HG02763 (cell line): ENCODE measurements around the gene CDYL2.
"Not testable (repeated sequence)": the region's sequence is repeated elsewhere in the genome, so short reads cannot be mapped to it uniquely, and the experiment has no call there.

Experiments used
- ATAC-seq: cut with Tn5 transposase; IDR thresholded peaks from one replicate; pipeline ENCODE4 v1.9.1; 2021; ENCODE audit warnings: mild to moderate bottlenecking, moderate library complexity; ENCODE audit not compliant: unreplicated experiment

The CDYL2 gene

GRCh38 chr16:80812593-80812992, 8.2 kb upstream of the CDYL2 start:
- ATAC-seq: no peak

- ATAC-seq: no peak
These were observed 5.0 kb upstream of the CDYL2 start for GRCh38 chr16:80809366-80809765.

DNA sequence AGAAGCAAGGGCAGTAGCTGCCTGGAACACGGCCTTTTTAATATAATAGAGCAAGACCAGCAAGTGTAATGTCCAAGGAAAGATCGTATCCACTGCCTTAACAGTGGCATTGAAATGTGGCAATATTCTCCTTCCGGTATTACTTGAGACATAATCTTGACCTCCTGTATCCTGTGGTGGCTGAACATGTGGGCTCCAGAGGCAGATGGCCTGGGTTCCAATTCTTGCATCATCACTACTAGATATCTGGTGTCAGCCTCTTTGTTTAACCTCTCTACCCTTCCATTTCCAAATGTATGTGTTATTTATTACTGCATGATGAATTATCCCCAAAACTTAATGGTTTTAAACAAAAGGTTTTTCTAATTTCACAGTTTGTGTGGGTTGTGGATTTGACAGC, 3.5 kb upstream of the CDYL2 start:
- no peak for ATAC-seq

DNA sequence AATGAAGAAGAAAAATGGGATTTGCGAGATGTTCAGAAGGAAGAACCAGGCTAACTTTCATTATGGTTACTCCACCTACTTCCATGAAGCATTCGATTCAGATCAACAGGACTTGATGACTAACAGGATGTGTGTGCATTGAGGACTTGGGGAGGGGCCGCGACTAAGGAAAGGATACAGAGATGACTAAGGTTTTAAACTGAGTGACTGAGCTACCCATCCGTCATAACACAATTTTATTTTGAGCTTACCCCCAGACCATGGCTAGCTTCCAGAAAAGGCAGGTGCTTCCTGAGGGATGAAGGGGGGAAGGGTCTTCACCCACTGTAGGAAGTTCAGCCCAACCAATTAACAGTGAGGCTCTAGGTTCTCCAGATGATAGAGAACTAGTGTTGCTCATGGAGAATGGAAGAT, 2.5 kb upstream of the CDYL2 start:
- no peak for ATAC-seq

GRCh38 chr16:80806289-80806688, 1.9 kb upstream of the CDYL2 start:
- no peak for ATAC-seq

DNA sequence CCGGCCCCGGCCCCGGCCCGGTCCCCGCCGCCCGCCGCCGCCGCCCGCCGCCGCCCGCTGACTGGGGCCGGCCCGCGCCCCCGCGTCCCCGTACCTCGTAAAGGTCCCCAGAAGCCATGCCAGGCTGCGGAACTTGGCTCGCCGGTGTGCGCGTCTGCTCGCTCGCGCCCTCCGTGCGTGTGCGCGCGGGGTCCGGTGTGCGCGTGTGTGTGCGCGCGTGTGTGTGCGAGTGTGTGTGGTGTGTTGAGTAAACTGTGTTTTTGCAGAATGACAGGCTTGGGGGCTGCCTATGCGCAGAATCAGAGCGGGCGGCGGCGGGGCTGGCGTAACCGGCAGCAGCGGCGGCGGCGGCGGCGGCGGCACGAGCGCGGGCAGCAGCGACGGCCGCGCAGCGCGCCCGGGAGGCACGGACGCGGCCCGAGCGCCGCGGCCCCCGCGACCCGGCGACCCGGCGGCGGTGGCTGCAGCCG, 307 bp downstream of the CDYL2 start:
- peak; percentile 32 for ATAC-seq

DNA sequence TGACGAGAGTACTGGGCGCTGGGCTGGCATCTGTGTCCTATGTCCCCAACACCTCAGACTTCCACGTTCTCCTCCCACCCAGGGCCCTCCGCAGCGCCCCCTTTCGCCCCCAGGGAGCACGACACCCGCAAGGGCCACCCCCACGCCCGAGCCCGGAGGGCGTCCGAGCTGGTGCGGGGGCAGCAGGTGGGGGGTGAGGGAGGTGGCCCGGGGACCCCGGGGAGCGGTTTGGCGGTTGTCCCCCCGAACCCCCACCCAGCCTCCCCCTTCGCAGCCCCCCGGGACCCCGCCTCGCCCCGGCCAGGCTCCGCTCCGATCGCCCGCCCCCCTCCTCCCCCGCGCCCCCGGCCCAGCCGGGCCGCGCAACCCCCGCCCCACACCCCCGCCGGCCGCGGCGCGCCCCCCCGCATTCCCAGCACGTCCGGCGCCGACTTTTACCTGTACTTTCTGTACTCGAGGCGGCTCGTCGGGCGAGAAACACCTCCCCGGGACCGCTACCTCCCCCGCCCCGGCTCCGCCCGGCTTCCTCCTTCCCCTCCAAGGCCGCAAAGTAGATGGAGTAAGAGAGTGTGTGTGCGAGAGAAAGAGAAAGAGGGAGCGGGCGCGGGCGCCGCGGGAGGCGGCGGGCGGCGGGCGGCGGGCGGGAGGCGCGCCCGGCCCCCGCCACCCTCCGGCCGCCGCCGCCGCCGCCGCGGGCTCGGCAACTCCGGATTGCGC, 901 bp downstream of the CDYL2 start:
- peak; percentile 2 for ATAC-seq

DNA sequence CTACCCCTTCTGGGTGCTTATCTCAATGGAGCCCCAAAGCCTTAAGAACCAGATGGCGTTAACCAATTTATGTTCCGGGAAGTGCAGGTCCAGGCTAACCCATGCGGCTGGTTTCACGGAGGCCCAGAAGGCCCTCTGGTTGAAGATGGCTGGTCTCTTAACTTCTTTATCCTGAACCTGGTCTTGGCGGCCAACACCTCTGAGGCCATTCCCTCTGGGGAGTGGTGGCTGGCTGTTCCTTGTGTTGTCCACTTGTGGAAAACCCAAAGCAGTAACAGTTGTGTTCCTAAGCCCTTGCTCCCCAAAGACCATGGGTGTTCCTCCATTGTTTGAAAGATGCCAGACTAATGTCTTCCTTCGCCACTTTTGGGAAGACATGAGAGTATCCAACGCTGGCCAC, 1.5 kb downstream of the CDYL2 start:
- ATAC-seq: no peak

DNA sequence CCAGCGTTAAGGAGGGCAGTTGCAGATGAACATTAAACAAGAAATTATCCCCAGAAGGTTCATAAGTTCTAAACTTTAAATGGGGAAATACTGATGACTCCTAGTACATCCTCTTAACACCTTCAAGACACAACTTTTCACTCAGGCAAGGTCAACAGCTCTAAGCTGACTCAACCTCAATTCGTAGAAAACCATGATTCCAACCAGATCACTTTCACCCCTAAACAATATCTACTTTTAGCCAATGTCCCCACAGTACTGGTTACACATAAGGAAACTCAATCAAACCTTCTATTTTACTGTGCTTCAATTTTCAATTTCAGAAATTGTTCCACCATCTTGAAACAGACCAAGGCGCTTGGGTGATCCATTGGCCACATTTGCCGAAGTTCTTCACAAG, 2.3 kb downstream of the CDYL2 start:
- no peak for ATAC-seq

- ATAC-seq: no peak
These were observed 10.3 kb downstream of the CDYL2 start for GRCh38 chr16:80794071-80794470.

- ATAC-seq: no peak
These were observed 12.4 kb downstream of the CDYL2 start for GRCh38 chr16:80792031-80792430.

DNA sequence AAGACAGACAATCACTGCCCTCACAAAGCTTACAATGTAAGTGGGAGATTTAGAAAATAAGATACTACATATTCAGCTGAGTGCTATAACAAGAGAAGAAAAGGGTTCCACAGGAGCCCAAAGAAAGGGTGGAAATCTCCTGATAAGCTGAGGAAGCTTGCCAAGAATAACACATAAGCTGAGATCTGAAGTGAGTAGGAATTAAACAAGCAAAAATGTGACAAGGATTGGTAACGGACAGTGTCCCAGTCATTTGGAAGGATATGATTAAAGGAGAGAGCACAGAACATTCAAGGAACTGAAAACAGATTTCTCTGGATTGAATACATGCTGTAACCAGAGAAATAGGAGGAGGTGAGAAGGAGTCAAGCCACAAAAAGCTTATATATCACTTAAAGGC, 13.0 kb downstream of the CDYL2 start:
- no peak for ATAC-seq

DNA sequence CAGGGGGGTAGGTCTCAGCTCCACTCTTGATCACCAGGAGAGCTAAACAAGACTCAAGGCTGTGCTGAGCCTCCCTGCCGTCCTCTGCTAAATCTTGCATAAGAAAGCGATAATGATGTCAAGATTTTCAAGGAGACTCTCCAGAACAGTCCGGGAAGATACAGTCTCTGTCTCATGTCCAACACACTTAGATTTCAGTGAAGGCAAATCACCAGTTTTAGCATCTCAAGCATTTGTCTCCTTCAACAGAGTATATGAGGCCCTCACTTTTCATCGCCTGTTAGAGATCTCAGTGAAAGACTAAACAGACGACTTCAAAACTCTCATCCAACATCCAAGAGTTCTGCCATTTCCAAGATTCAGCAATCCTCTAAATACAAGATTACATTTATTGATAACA, 13.6 kb downstream of the CDYL2 start:
- no peak for ATAC-seq

DNA sequence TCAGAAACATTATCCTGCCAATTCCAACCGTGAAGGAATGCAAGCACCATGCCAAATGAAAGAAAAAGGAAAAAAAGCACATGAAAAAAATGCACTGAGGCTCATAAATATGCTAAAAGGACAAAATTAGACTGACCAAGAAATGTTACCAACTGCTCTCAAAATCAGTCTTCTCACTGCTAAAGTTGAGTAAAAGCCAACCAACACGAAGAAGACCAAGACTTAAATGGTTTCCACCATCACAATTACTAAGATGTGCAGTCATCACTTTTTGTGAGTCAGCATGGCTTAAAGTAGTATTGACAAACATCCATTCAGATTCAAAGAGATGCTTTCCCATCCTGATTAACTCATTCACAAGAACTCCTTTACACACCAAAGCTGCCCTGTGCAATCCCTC, 16.4 kb downstream of the CDYL2 start:
- ATAC-seq: no peak

DNA sequence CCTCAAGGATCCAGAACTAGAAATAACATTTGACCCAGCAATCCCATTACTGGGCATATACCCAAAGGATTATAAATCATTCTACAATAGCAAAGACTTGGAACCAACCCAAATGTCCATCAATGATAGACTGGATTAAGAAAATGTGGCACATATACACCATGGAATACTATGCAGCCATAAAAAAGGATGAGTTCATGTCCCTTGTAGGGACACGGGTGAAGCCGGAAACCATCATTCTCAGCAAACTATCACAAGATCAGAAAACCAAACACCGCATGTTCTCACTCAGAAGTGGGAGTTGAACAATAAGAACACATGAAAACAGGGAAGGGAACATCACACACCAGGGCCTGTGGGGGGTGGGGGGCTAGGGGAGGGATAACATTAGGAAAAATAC, 17.8 kb downstream of the CDYL2 start:
- ATAC-seq: not testable (repeated sequence)

DNA sequence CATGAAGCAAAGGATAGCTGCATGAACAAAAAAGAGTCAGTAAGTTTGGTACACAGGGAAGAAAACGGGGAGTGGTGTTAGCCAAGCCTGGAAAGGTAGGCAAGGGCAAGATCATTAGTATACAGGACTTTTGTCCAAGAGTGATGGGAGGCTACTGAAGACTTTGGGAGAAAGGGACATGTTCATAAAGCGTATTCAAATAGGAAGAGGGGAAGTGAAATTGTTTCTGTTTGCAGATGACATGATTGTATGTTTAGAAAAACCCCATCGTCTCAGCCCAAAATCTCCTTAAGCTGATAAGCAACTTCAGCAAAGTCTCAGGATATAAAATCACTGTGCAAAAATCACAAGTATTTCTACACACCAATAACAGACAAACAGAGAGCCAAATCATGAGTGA, 19.4 kb downstream of the CDYL2 start:
- no peak for ATAC-seq

GRCh38 chr16:80778703-80779102, 25.7 kb downstream of the CDYL2 start:
- ATAC-seq: no peak

DNA sequence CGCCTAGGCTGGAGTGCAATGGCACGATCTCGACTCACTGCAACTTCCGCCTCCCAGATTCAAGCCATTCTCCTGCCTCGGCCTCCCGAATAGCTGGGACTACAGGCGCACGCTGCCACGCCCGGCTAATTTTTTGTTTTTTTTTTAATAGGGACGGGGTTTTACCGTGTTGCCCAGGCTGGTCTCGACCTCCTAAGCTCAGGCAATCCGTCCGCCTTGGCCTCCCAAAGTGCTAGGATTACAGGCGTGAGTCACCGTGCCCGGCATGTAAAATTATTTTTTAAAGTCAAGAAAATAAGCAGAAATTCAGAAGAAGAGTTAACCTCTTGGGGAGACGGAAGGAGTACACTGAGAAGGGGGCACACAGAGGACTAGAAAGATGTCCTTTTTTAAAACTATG, 27.5 kb downstream of the CDYL2 start:
- ATAC-seq: no peak

GRCh38 chr16:80775450-80775849, 28.9 kb downstream of the CDYL2 start:
- ATAC-seq: no peak

GRCh38 chr16:80766798-80767197, 37.6 kb downstream of the CDYL2 start:
- ATAC-seq: no peak

- no peak for ATAC-seq
These were observed 44.8 kb downstream of the CDYL2 start for GRCh38 chr16:80759419-80760162.

- ATAC-seq: no peak
These were observed 49.9 kb downstream of the CDYL2 start for GRCh38 chr16:80754476-80754875.
